Fibroblast of skin of right quadriceps (primary cell): Measurements from ENCODE around the gene DEFB108B.
"Not testable (repeated sequence)": the region's sequence is repeated elsewhere in the genome, so short reads cannot be mapped to it uniquely, and the experiment has no call there.

ENCODE experiments used
- DNase-seq: peaks from one replicate; pipeline ENCODE4 v3.0.0-alpha.2; 2013

The DEFB108B gene

DNA sequence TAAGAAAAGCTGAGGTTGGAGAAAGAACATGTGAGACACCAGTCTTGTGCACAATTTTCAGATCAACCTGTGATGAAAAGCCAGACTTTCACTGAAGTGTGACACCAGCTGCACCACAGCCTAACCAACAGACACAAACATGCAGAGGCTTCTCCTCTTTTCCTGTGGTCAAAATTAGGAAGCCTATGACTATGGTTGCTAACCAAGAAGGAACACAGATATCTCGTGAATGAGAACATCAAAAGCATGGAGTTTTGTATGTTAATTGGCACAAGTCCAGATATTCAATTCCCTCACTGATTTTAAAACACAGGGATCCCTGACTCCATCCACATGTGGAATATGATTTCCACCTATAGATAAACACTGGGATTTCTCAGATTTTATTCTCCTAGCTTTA is 11.5 kb upstream of the DEFB108B start:
- DNase-seq: not testable (repeated sequence)

DNA sequence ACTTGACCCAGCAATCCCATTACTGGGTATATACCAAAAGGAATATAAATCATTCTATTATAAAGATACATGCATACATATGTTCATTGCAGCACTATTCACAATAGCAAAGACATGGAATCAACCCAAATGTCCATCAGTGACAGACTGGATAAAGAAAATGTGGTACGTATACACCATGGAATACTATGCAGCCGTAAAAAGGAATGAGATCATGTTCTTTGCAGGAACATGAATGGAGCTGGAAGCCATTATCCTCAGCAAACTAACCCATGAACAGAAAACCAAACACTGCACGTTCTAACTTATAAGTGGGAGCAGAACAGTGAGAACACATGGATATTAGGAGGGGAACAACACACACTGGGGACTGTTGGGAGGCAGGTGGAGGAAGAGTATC is 3.8 kb upstream of the DEFB108B start:
- not testable (repeated sequence) for DNase-seq

DNA sequence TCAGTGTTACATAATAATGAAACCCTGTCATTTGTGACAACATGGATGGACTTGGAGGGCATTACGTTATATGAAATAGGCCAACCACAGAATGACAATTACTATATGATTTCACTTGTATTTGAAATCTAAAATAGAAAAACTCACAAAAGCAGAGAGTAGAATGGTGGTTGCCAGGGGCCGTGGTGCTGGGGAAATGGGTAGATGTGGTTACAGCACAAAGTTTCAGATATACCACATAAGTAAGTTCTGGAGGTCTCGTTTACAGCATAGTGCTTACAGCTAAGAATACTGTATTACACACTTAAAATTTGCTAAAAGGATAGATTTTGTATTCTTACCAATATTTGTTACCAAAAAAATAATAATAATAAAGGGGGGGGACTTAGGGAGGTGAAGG is 3.3 kb upstream of the DEFB108B start:
- DNase-seq: not testable (repeated sequence)

DNA sequence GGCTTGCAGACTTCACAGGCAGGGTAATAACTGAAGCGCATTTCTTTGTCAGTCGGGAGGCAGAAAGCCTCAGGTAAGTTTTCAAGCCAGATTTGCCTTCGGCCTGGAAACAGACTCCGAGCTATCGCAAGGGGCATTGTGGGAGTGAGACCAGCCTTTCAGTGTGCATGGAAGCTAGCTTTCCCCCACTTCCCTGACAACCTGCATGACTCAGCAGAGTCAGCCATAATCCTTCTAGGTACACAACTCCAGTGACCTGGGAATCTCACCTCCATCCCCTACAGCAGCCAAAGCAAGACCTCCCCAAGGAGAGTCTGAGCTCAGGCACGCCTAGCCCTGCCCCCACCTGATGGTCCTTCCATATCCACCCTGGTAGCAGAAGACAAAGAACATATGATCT is 9.7 kb downstream of the DEFB108B start:
- DNase-seq: not testable (repeated sequence)

DNA sequence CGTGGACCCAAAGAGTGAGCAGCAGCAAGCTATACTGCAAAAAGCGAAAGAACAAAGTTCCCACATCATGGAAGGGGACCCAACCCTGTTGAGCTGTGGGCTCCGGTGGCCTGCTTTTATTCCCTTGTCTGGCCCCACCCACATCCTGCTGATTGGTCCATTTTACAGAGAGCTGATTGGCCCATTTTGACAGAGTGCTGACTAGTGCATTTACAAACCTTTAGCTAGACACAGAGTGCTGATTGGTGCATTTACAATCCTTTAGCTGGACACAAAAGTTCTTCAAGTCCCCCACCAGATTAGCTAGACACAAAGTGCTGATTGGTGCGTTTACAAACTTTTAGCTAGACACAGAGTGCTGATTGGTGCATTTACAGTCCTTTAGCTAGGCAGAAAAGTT is 10.4 kb downstream of the DEFB108B start:
- DNase-seq: not testable (repeated sequence)

DNA sequence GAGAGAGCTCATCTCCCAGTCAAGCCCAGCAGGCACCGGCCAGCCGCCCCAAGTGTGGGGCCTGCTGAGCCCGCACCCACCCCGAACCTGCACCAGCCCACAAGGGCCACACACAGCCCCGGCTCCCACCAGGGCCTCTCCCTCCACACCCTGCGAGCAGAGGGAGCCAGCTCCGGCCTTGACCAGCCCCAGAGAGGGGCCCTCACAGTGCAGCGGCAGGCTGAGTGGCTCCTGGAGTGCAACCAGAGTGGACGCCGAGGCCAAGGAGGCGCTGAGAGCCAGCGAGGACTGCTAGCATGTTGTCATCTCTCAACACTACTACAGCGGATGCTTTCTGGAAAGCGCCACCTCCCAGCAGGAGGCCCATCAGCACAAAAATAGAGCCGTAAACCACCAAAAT is 10.9 kb downstream of the DEFB108B start:
- no peak for DNase-seq

DNA sequence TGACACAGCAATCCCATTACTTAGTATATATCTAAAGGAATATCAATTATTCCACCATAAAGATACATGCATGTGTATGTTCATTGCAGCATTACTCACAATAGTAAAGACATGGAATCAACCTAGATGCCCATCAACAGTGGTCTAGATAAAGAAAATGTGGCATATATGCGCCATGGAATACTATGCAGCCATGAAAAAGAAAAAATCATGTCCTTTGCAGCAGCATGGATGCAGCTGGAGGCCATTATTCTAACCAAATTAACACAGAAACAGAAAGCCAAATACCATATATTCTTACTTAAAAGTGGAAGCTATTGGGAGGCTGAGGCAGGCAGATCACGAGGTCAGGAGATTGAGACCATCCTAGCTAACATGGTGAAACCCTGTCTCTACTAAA is 20.9 kb downstream of the DEFB108B start:
- not testable (repeated sequence) for DNase-seq

DNA sequence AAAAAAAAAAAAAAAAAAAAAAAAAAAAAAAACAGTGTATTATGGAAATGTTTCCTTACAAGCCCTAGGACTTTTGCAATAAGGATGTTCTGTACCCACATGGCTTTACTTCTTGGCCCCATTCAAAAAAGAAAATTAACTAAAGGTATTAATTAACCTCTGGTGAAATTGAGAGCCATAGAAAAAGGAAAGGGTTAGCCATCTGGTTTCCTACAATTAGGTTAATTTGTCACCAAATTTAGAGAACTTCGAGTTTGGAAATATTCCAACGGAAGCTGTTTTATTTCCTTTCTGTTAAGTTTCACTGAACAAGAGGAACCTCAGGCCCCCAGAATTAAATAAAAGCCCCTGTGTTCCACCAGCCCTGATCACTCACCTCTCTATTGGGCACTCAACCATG is 22.9 kb downstream of the DEFB108B start:
- DNase-seq: not testable (repeated sequence)

DNA sequence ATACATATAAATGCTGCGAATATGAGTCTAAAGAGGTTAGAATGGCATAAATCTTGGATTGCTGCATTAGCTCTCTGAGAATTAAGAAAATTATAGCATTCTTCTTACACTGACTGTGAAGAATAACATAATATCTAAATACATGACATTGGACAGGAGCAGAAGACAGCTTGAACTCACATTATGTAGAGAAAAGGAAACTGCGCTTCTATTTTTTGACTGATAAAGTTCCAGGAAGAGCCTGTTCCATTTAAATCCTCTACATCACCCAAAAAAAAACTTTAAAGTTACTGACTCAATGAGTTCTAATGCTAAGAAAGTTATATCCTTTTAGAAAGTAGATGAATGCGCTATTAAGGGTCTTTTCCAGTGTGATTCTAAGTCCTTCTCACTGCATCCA is 27.8 kb downstream of the DEFB108B start:
- DNase-seq: not testable (repeated sequence)

DNA sequence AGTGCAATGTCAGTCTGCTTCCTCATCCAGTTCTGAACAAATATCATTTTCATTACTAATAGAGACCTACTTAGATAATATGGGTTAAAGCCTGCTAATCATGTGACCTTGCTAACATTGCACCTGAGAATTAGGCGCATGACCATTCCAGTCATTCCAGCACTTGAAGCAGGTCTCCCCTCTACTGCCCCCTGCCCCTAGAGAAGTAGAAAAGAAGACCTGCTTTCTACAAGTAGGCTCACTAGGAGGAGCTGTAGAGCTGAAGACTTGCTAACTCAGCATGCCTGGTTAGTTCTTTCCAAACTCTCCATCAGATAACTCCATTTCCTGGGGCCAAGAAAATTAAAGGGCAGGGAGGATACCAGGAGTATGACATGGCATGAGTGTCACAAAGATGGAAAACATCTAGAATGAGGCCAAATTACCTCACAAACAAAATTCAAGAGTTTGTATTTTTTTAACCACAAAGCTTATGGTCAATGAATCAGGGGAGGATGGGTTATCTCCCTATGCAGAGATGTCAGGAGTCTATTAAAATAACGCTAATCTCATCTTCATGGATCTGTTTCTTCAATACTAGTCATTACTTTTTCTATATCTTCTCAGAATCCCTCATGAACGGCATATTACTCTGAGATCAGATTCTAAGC is 31.1 kb downstream of the DEFB108B start:
- peak; percentile 68 for DNase-seq

DNA sequence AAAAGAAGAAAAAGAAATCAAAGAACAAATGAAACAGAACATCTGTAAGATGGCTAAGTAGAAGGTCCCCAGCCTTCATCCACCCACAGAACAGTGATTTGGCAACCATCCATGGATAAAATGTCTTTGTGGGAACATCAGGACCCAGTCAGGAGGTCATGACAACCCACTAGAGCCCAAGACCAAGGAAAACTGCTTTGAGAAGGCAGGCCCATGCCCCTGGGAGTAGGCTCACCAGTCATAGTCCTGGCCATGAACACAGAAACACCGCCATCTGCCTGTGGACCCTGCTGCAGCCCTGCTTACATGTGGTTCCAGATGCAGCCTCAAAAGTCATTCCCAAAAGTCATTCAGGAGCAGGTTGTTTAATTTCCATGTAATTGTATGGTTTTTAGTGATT is 34.2 kb downstream of the DEFB108B start:
- DNase-seq: not testable (repeated sequence)

DNA sequence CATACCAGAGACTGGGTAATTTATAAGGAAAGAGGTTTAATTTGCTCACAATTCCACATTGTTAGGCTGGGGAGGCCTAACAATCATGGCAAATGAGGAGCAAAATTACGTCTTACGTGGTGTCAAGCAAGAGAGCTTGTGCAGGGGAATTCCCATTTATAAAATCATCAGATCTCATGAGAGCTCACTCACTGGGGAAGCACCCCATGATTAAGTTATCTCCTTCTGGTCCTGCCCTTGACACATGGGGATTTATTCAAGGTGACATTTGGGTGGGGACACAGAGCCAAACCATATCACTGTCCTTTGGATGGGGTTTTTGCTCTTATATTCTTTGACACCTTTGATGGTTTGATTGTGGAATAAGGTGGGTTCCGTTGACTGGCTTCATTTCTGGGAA is 36.9 kb downstream of the DEFB108B start:
- not testable (repeated sequence) for DNase-seq

DNA sequence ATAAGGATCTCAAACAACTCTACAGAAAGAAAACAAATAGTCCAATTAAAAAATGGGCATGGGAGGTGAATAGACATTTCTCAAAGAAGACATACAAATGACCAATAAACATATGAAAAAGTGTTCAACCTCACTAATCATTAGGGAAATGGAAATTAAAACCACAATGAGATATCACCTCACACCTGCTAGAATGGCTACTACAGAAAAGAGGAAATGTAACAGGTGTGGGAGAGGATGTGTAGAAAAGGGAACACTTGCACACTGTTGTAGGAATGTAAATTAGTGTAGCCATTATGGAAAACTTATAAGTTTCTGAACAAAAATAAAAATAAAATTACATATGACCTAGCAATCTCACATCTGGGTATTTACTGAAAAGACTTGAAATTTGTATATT is 37.7 kb downstream of the DEFB108B start:
- DNase-seq: not testable (repeated sequence)

DNA sequence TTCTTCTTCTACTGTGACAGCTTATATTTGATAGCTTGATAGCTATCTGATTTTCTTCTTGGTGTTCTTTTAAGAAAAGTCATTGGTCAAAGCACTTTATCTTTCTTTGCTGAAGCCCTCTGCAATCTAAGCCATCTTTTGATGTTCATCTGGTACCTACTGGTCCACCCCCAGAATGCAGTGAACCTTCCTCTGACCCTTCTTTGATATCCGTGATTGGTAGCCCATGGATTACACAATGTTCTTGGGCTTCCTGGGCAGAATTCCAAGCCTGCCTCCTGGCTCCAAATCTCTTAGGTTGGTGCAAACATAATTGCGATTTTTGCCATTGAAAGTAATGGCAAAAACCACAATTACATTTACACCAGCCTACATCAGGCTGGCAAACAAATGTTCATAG is 43.3 kb downstream of the DEFB108B start:
- not testable (repeated sequence) for DNase-seq

DNA sequence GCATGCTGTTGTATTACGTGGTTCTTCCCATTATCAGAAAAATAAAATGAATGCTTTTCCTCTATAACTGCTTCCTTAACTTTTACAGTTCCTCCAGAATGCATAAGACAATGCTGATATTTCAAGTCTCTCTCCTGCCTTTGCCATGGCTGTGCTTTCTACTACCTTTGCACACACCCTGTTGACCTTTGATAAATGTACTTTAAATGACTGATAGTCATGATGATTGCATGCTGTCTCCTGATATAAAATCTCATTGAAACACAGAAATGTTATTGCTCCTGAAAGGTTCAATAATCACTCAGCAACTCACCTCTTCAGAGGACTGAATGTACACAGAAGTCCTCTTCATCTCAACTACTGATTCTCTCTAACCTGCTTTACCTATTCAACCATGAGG is 45.1 kb downstream of the DEFB108B start, which contains the start of gene DEFB131B:
TSS of gene DEFB131B (plus strand) at position 395 of the 400 bp plus-strand sequence. CDS start at position 395, 0 bp downstream.
- DNase-seq: not testable (repeated sequence)

DNA sequence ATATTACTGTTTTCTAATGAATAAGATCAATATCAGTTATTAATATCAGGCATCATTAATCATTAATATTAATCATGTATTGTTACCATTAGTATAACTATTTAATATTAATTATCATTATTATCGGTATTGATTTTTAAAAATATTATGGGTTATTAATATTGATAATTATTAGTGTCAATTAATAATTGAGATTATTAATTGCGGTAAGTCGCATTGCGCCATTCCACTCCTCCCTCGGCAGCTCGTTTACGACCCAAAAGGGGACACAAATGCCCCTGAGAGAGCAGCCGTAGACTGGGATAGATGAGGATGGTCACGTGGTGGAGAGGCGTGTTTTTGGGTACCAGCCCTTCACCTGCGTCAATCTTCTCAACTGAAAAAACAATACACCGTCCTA is 52.8 kb downstream of the DEFB108B start:
- DNase-seq: not testable (repeated sequence)
